Ishikawa (cell line): Measurements from ENCODE around the gene CHST15.

Source experiments
- CEBPB ChIP-seq: IDR thresholded peaks from 2 replicates; pipeline ENCODE4 v1.6.1; 2012
- EGR1 ChIP-seq: IDR thresholded peaks from 2 replicates; pipeline ENCODE4 v1.6.1; 2012
- EP300 ChIP-seq: IDR thresholded peaks from 2 replicates; pipeline ENCODE4 v1.6.1; 2012; ENCODE audit warnings: borderline replicate concordance
- RAD21 ChIP-seq: IDR thresholded peaks from 2 replicates; pipeline ENCODE4 v1.6.1; 2012; ENCODE audit warnings: low read depth
- REST ChIP-seq: IDR thresholded peaks from 2 replicates; pipeline ENCODE4 v1.6.1; 2012; ENCODE audit warnings: low read depth, mild to moderate bottlenecking
- TAF1 ChIP-seq: IDR thresholded peaks from 2 replicates; pipeline ENCODE4 v1.6.1; 2012; ENCODE audit warnings: low read depth, mild to moderate bottlenecking
- TCF12 ChIP-seq: IDR thresholded peaks from 2 replicates; pipeline ENCODE4 v1.6.1; 2012; ENCODE audit warnings: low read depth
- ZBTB7A ChIP-seq: IDR thresholded peaks from 2 replicates; pipeline ENCODE4 v1.6.1; 2012; ENCODE audit warnings: low read depth

GRCh38 chr10:124035306-124035927 lies 58.0 kb downstream of the CHST15 start:
- TF ChIP-seq EP300: no peak
- no peak for TF ChIP-seq CEBPB
- TF ChIP-seq REST: no peak
- peak; percentile 74; the same call in 1 of the 2 replicates for TF ChIP-seq ZBTB7A
- no peak for TF ChIP-seq TCF12
- no peak for TF ChIP-seq RAD21
- no peak for TF ChIP-seq TAF1
- TF ChIP-seq EGR1: no peak
